OCI-LY7 (cell line): ENCODE data around the gene DENND2A. TPM values are rescaled to one million over a fixed set of nuclear protein-coding genes. Genes with fewer than 3 reads are reported as not detected.
A peak's percentile ranks its signal among the peaks of the same experiment; 100 is the strongest.

ENCODE experiments used
- BruUV-seq: library from RNA; stranded (reverse); fragments of 400-500 nt; replicated peaks from 2 replicates; lab custom pipeline; 2021; lab: Mats Ljungman, UMichigan
- CTCF ChIA-PET: fragments of 300-600 bp; sonication (Branson Sonifier 250); formaldehyde crosslinking; loops from one replicate; lab custom pipeline; 2022; ENCODE audit warnings: antibody characterized with exemption; ENCODE audit not compliant: unreplicated experiment; lab: Charles Lee
- POLR2A ChIA-PET: fragments of 300-600 bp; sonication (Branson Sonifier 250); formaldehyde crosslinking; loops from one replicate; lab custom pipeline; 2022; ENCODE audit warnings: antibody characterized with exemption; lab: Charles Lee
- DNase-seq: peaks from one replicate; pipeline ENCODE4 v3.0.0-alpha.2; 2015; ENCODE audit warnings: low spot score
- H2AFZ ChIP-seq: fragments of 200-600 bp; sonication (generic), shearing (Covaris generic); 2 replicates; pipeline ENCODE4 v1.6.1; 2014; ENCODE audit warnings: mild to moderate bottlenecking, antibody characterized with exemption, low read length, moderate library complexity
- H3K27ac ChIP-seq: fragments of 200-600 bp; sonication (generic); 2 replicates; pipeline ENCODE4 v1.5.1; 2014; ENCODE audit warnings: mixed run types, low read depth, mild to moderate bottlenecking, moderate library complexity, low read length, inconsistent platforms; ENCODE audit not compliant: poor library complexity, severe bottlenecking
- H3K36me3 ChIP-seq: fragments of 200-600 bp; sonication (generic); 2 replicates; pipeline ENCODE4 v1.6.1; 2014; ENCODE audit warnings: mild to moderate bottlenecking, antibody characterized with exemption, low read length, moderate library complexity, mixed read lengths; ENCODE audit not compliant: insufficient read depth
- H3K4me1 ChIP-seq: fragments of 200-600 bp; sonication (generic); 2 replicates; pipeline ENCODE4 v1.5.1; 2014; ENCODE audit warnings: mild to moderate bottlenecking, low read length; ENCODE audit not compliant: insufficient read depth, poor library complexity, severe bottlenecking
- H3K4me2 ChIP-seq: fragments of 200-600 bp; sonication (generic); 2 replicates; pipeline ENCODE4 v1.6.1; 2014; ENCODE audit warnings: mild to moderate bottlenecking, low read length
- H3K4me3 ChIP-seq: fragments of 200-600 bp; sonication (generic); 2 replicates; pipeline ENCODE4 v1.5.1; 2014; ENCODE audit warnings: mild to moderate bottlenecking, low read depth, low read length; ENCODE audit not compliant: poor library complexity, severe bottlenecking
- H3K79me2 ChIP-seq: fragments of 200-600 bp; sonication (generic); 2 replicates; pipeline ENCODE4 v1.6.1; 2016; ENCODE audit warnings: low read depth, mild to moderate bottlenecking, low read length, moderate library complexity, mixed read lengths; ENCODE audit not compliant: insufficient read depth
- H3K9me2 ChIP-seq: fragments of 200-600 bp; sonication (generic); 2 replicates; pipeline ENCODE4 v1.6.1; 2016; ENCODE audit warnings: mild to moderate bottlenecking, low read length, mixed read lengths; ENCODE audit not compliant: insufficient read depth
- H3K9me3 ChIP-seq: fragments of 200-600 bp; sonication (generic); 2 replicates; pipeline ENCODE4 v1.6.1; 2014; ENCODE audit warnings: mild to moderate bottlenecking, mixed run types, low read length, mixed read lengths
- H4K20me1 ChIP-seq: fragments of 200-600 bp; sonication (generic); 2 replicates; pipeline ENCODE4 v1.6.1; 2014; ENCODE audit warnings: mild to moderate bottlenecking, antibody characterized with exemption, low read length, moderate library complexity, mixed read lengths; ENCODE audit not compliant: insufficient read depth
- EZH2phosphoT487 ChIP-seq: fragments of 200-600 bp; sonication (generic); IDR thresholded peaks from 2 replicates; pipeline ENCODE4 v1.6.1; 2018; ENCODE audit warnings: low read depth, borderline replicate concordance, mild to moderate bottlenecking, mixed run types, antibody characterized with exemption, low read length, moderate library complexity, mixed read lengths
- intact Hi-C: fragments of 100-400 bp; cut with micrococcal nuclease; formaldehyde crosslinking; loops from one replicate; pipeline ENCODE4 v1.10.0; 2022; ENCODE audit not compliant: unreplicated experiment
- total RNA-seq, 2 experiments: library from RNA; depleted of rRNA in 1 of 2; stranded (reverse); fragments of >200 nt in 1 of 2; shearing (Covaris generic) in 1 of 2; gene quantifications; 2 replicates each; pipeline ENCODE4 v1.2.3, GENCODE V29; 2014 to 2022
- TF ChIP-seq, protein P1 (sequence below): fragments of 200-600 bp; sonication (generic); conservative IDR thresholded peaks from 2 replicates; pipeline ENCODE4 v1.5.1; 2014; ENCODE audit warnings: mild to moderate bottlenecking, antibody characterized with exemption, low read length, moderate library complexity, mixed read lengths

The DENND2A gene
- total RNA-seq, 2 experiments from 2014 or later: 0.13 to 0.35 TPM

GRCh38 chr7:140478246-140479061 lies 162.2 kb downstream of the DENND2A start:
- H2AFZ ChIP-seq: peak overlapping the region; percentile 65
- peaks cover 24% of the 10 kb centered on the region for H3K4me1 ChIP-seq
- TF ChIP-seq, protein P1, sequence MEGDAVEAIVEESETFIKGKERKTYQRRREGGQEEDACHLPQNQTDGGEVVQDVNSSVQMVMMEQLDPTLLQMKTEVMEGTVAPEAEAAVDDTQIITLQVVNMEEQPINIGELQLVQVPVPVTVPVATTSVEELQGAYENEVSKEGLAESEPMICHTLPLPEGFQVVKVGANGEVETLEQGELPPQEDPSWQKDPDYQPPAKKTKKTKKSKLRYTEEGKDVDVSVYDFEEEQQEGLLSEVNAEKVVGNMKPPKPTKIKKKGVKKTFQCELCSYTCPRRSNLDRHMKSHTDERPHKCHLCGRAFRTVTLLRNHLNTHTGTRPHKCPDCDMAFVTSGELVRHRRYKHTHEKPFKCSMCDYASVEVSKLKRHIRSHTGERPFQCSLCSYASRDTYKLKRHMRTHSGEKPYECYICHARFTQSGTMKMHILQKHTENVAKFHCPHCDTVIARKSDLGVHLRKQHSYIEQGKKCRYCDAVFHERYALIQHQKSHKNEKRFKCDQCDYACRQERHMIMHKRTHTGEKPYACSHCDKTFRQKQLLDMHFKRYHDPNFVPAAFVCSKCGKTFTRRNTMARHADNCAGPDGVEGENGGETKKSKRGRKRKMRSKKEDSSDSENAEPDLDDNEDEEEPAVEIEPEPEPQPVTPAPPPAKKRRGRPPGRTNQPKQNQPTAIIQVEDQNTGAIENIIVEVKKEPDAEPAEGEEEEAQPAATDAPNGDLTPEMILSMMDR: no peak
- TF ChIP-seq EZH2phosphoT487: no peak
- peak overlapping the region; percentile 72 for H3K27ac ChIP-seq
- H4K20me1 ChIP-seq: peaks cover 11% of the 10 kb centered on the region; the same call in 1 of the 2 replicates
- intact Hi-C loops: loop anchor here (1.0 to 5.0 kb wide), 7 partner anchors 15 to 536 kb away; partner anchors contain the start of genes ADCK2, BRAF, MRPS33 and SLC37A3
- H3K79me2 ChIP-seq: peaks cover 53% of the 10 kb centered on the region
- POLR2A ChIA-PET: interaction anchor here (0.5 to 2.0 kb wide), 16 partner anchors 10 to 1383 kb away, joined by 3 to 8 read pairs (median 4); no protein-coding TSS in a partner anchor
- peak overlapping the region; percentile 76 for H3K4me2 ChIP-seq
- no peaks in the 10 kb centered on the region for H3K9me3 ChIP-seq
- peak; percentile 71 for DNase-seq
- BruUV-seq: no TSS peak
- CTCF ChIA-PET: interaction anchor here (0.6 kb wide), 4 partner anchors 39 to 262 kb away, joined by 3 to 4 read pairs (median 3); no protein-coding TSS in a partner anchor
- H3K9me2 ChIP-seq: no peaks in the 10 kb centered on the region
- H3K36me3 ChIP-seq: no peaks in the 10 kb centered on the region
- H3K4me3 ChIP-seq: peak overlapping the region; percentile 98

- H3K4me3 ChIP-seq: peak overlapping the region; percentile 98
- H2AFZ ChIP-seq: no peak overlapping the region
- peaks cover 69% of the 10 kb centered on the region for H3K79me2 ChIP-seq
- POLR2A ChIA-PET: interaction anchor here (0.6 to 2.0 kb wide), 7 partner anchors 12 to 1947 kb away, joined by 3 to 6 read pairs (median 4); partner anchors contain the start of genes HIPK2, NDUFB2 and UBN2
- H3K36me3 ChIP-seq: peaks cover 2% of the 10 kb centered on the region; the same call in 1 of the 2 replicates
- H3K4me1 ChIP-seq: peaks cover 24% of the 10 kb centered on the region
- H3K9me3 ChIP-seq: no peaks in the 10 kb centered on the region
- TF ChIP-seq, protein P1: no peak
- no peak for TF ChIP-seq EZH2phosphoT487
- no peaks in the 10 kb centered on the region for H3K9me2 ChIP-seq
- no TSS peak for BruUV-seq
- H3K4me2 ChIP-seq: peak overlapping the region; percentile 76
- DNase-seq: no peak
- H3K27ac ChIP-seq: no peak overlapping the region
- H4K20me1 ChIP-seq: peaks cover 15% of the 10 kb centered on the region; the same call in 1 of the 2 replicates
- intact Hi-C loops: loop anchor here (5.0 kb wide), 1 partner anchor 446 kb away; the partner anchor contains the start of gene BRAF
- CTCF ChIA-PET: no interaction called here
Observed at GRCh38 chr7:140476698-140477261, 163.8 kb downstream of the DENND2A start.
